ENCODE measurements around the gene SCN3A. TPM values are rescaled to one million over a fixed set of nuclear protein-coding genes. Genes with fewer than 3 reads are reported as not detected.
A peak's percentile ranks its signal among the peaks of the same experiment; 100 is the strongest.

Gene SCN3A
- total and polyA plus RNA-seq, 2 of the 4 experiments (the other 2 are of a cell fraction), result 0.26 to 0.90 TPM

DNA sequence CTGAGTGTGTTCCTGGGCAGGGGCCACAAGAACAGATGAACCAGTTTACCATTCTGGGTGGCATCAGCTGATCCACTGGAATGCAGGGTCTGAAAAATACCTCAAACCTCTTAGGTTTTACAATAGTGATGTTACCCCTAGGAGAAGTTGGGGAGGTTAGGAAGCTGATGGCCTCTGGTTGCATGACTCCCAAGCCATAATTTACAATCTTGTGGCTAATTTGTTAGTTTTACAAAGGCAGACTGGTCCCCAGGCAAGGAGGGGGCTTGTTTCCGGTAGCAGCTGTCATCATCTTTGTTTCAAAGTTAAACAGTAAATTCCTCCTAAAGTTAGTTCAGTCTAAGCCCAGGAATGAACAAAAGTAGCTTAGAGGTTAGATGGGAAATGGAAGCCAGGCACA is 134.7 kb downstream of the SCN3A start:
- BruUV-seq (replicated peaks), result no TSS peak

More for the DNA sequence above, 134.7 kb downstream of the SCN3A start:
- H4K20me1 ChIP-seq (ENCODE audit: insufficient read depth, low read length), result no peaks in the 10 kb centered on the region
- POLR2A ChIA-PET (ENCODE audit: unreplicated experiment), result no interaction called here
- TF ChIP-seq NFE2L2 (IDR thresholded peaks at IDR 0.05; ENCODE audit: low read depth, low read length), result no peak
- no peak for TF ChIP-seq FOS (IDR thresholded peaks at IDR 0.05; ENCODE audit: low read depth, low read length)
- no peak for TF ChIP-seq CEBPB (IDR thresholded peaks at IDR 0.05; ENCODE audit: low read depth, low read length)
- TF ChIP-seq, protein P1, sequence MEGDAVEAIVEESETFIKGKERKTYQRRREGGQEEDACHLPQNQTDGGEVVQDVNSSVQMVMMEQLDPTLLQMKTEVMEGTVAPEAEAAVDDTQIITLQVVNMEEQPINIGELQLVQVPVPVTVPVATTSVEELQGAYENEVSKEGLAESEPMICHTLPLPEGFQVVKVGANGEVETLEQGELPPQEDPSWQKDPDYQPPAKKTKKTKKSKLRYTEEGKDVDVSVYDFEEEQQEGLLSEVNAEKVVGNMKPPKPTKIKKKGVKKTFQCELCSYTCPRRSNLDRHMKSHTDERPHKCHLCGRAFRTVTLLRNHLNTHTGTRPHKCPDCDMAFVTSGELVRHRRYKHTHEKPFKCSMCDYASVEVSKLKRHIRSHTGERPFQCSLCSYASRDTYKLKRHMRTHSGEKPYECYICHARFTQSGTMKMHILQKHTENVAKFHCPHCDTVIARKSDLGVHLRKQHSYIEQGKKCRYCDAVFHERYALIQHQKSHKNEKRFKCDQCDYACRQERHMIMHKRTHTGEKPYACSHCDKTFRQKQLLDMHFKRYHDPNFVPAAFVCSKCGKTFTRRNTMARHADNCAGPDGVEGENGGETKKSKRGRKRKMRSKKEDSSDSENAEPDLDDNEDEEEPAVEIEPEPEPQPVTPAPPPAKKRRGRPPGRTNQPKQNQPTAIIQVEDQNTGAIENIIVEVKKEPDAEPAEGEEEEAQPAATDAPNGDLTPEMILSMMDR (conservative IDR thresholded peaks at IDR 0.05; ENCODE audit: low read depth, low read length), result no peak
- TF ChIP-seq MXI1 (IDR thresholded peaks at IDR 0.05; ENCODE audit: borderline replicate concordance, low read depth, low read length), result no peak
- no peak for TF ChIP-seq CHD1 (IDR thresholded peaks at IDR 0.05; ENCODE audit: low read depth, low read length)
- TF ChIP-seq, protein P2, sequence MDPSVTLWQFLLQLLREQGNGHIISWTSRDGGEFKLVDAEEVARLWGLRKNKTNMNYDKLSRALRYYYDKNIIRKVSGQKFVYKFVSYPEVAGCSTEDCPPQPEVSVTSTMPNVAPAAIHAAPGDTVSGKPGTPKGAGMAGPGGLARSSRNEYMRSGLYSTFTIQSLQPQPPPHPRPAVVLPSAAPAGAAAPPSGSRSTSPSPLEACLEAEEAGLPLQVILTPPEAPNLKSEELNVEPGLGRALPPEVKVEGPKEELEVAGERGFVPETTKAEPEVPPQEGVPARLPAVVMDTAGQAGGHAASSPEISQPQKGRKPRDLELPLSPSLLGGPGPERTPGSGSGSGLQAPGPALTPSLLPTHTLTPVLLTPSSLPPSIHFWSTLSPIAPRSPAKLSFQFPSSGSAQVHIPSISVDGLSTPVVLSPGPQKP (IDR thresholded peaks at IDR 0.05; ENCODE audit: borderline replicate concordance, low read depth, low read length), result no peak
- no peak for TF ChIP-seq SMC3 (IDR thresholded peaks at IDR 0.05; ENCODE audit: low read depth, low read length)
- no peak for TF ChIP-seq RCOR1 (IDR thresholded peaks at IDR 0.05; ENCODE audit: insufficient replicate concordance, low read length)
- no peak for TF ChIP-seq POLR2A (IDR thresholded peaks at IDR 0.05; ENCODE audit: low read depth, low read length)
- TF ChIP-seq RAD21 (IDR thresholded peaks at IDR 0.05; ENCODE audit: low read length), result no peak
- no peak for TF ChIP-seq BHLHE40 (IDR thresholded peaks at IDR 0.05; ENCODE audit: low read depth, low read length)
- TF ChIP-seq, protein P3, sequence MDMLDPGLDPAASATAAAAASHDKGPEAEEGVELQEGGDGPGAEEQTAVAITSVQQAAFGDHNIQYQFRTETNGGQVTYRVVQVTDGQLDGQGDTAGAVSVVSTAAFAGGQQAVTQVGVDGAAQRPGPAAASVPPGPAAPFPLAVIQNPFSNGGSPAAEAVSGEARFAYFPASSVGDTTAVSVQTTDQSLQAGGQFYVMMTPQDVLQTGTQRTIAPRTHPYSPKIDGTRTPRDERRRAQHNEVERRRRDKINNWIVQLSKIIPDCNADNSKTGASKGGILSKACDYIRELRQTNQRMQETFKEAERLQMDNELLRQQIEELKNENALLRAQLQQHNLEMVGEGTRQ (IDR thresholded peaks at IDR 0.05; ENCODE audit: low read depth, low read length), result no peak
- no peak for TF ChIP-seq MAFK (IDR thresholded peaks at IDR 0.05; ENCODE audit: low read depth, low read length)
- TF ChIP-seq MAZ (IDR thresholded peaks at IDR 0.05; ENCODE audit: borderline replicate concordance, low read depth, low read length), result no peak
- no peak for TF ChIP-seq RFX5 (IDR thresholded peaks at IDR 0.05; ENCODE audit: low read depth, low read length)
- H3K4me2 ChIP-seq (ENCODE audit: low read depth, low read length), result no peak overlapping the region
- H2AFZ ChIP-seq (replicated peaks; ENCODE audit: low read length, poor library complexity), result peak overlapping the region; percentile 63
- H2BK15ac ChIP-seq (ENCODE audit: low read depth, low read length), result no peak overlapping the region
- no peak overlapping the region for H3K9ac ChIP-seq (ENCODE audit: low read depth, low read length)
- H3K23ac ChIP-seq (ENCODE audit: low read depth, low read length), result no peak overlapping the region
- intact Hi-C loops (cut with micrococcal nuclease) (no loop called here), in situ Hi-C loops (cut with MboI; ENCODE audit: low sequenced_read_pairs) (no loop called here), dilution Hi-C loops (cut with HindIII; ENCODE audit: low sequenced_read_pairs, unreplicated experiment) (no loop called here)
- peak overlapping the region; percentile 41; the same call in 1 of the 2 replicates for H4K91ac ChIP-seq (ENCODE audit: insufficient read depth, low read depth, low read length)
- no peak overlapping the region for H2BK5ac ChIP-seq (ENCODE audit: low read depth, low read length, poor library complexity, severe bottlenecking)
- H2AK9ac ChIP-seq (replicated peaks; ENCODE audit: low read depth, low read length, poor library complexity), result no peak overlapping the region
- peak overlapping the region; percentile 63; the same call in 1 of the 2 replicates for H3K4ac ChIP-seq (ENCODE audit: low read depth, low read length)
- H3K18ac ChIP-seq (ENCODE audit: low read depth, low read length), result no peak overlapping the region
- peak overlapping the region; percentile 37; the same call in 1 of the 2 replicates for H2BK120ac ChIP-seq (ENCODE audit: low read depth, low read length)
- H3K9me1 ChIP-seq (ENCODE audit: insufficient read depth, low read length), result no peaks in the 10 kb centered on the region
- H3K79me1 ChIP-seq (ENCODE audit: low read depth in 1 of 2, low read length in 2 of 2), result no peaks in the 10 kb centered on the region
- ATAC-seq (ENCODE audit: low read depth) (peak; percentile 45), DNase-seq (peak; percentile 3)
- no peak overlapping the region for H4K8ac ChIP-seq (ENCODE audit: low read depth in 2 of 2, low read length in 2 of 2)
- no peak overlapping the region for H4K5ac ChIP-seq (ENCODE audit: low read depth, low read length)
- CTCF ChIA-PET, result interaction anchor here (0.9 to 1.5 kb wide), 4 partner anchors 14 to 108 kb away, joined by 3 to 7 read pairs (median 3); no protein-coding TSS in a partner anchor
- no peak overlapping the region for H2AK5ac ChIP-seq (ENCODE audit: low read depth, low read length)
- H3K27ac ChIP-seq (ENCODE audit: insufficient read depth, low read length), result peak overlapping the region; percentile 51; the same call in 1 of the 2 replicates
- no peaks in the 10 kb centered on the region; the same call in 1 of the 2 replicates for H3K4me1 ChIP-seq (ENCODE audit: control insufficient read depth, insufficient read depth, low read length)
- no peaks in the 10 kb centered on the region for H3K36me3 ChIP-seq (ENCODE audit: control insufficient read depth, insufficient read depth, low read length)
- no peak overlapping the region for H3K4me3 ChIP-seq (ENCODE audit: insufficient read depth, low read depth, low read length)
- H2BK20ac ChIP-seq (ENCODE audit: low read depth, low read length), result peak overlapping the region; percentile 77
- H3K14ac ChIP-seq (replicated peaks; ENCODE audit: low read depth, low read length), result no peak overlapping the region
- H3K27me3 ChIP-seq (ENCODE audit: control insufficient read depth, insufficient read depth, low read length), result no peaks in the 10 kb centered on the region
- WGBS, 2 experiments (ENCODE audit: extremely low coverage in 2 of 2, insufficient read length in 1 of 2), result no CpG with 5 or more reads among the region's 1 CpG
- peak overlapping the region; percentile 64; the same call in 1 of the 2 replicates for H3K56ac ChIP-seq (ENCODE audit: extremely low read depth, insufficient read depth, low read length)
- H3K9me3 ChIP-seq (ENCODE audit: control insufficient read depth, insufficient read depth, low read length), result no peaks in the 10 kb centered on the region

Measured in IMR-90 (cell line).